KMS-11 (cell line): ENCODE measurements around the gene SLC11A1.

Source experiments
- H2AFZ ChIP-seq: fragments of 200-600 bp; sonication (generic); 2 replicates; pipeline ENCODE4 v1.6.1; 2016; ENCODE audit warnings: antibody characterized with exemption, mixed run types, low read depth
- H3K27ac ChIP-seq: fragments of 200-600 bp; sonication (generic); 2 replicates; pipeline ENCODE4 v1.6.1; 2016; ENCODE audit warnings: mild to moderate bottlenecking, mixed run types
- H3K27me3 ChIP-seq: fragments of 200-600 bp; sonication (generic); 2 replicates; pipeline ENCODE4 v1.6.1; 2017; ENCODE audit warnings: mild to moderate bottlenecking, low read depth, mixed run types, moderate library complexity; ENCODE audit not compliant: insufficient read depth
- H3K36me3 ChIP-seq: fragments of 200-600 bp; sonication (generic); 2 replicates; pipeline ENCODE4 v1.6.1; 2017; ENCODE audit warnings: mild to moderate bottlenecking, mixed run types; ENCODE audit not compliant: insufficient read depth
- H3K4me1 ChIP-seq: fragments of 200-600 bp; sonication (generic); 2 replicates; pipeline ENCODE4 v1.6.1; 2016; ENCODE audit warnings: mild to moderate bottlenecking, low read depth, mixed run types; ENCODE audit not compliant: poor library complexity, severe bottlenecking
- H3K4me2 ChIP-seq: fragments of 200-600 bp; sonication (generic); 2 replicates; pipeline ENCODE4 v1.7.0; 2016; ENCODE audit warnings: mild to moderate bottlenecking, mixed run types
- H3K4me3 ChIP-seq: fragments of 200-600 bp; sonication (generic); IDR thresholded peaks from 2 replicates; pipeline ENCODE4 v1.6.1; 2017; ENCODE audit warnings: low read depth, low read length, mixed read lengths; ENCODE audit not compliant: insufficient read depth
- H3K79me2 ChIP-seq: fragments of 200-600 bp; sonication (generic); 2 replicates; pipeline ENCODE4 v1.6.1; 2016; ENCODE audit warnings: low read depth, mixed run types; ENCODE audit not compliant: insufficient read depth
- H3K9ac ChIP-seq: fragments of 200-600 bp; sonication (generic); 2 replicates; pipeline ENCODE4 v1.6.1; 2016; ENCODE audit warnings: mild to moderate bottlenecking, mixed run types
- H4K20me1 ChIP-seq: fragments of 200-600 bp; sonication (generic); 2 replicates; pipeline ENCODE4 v1.6.1; 2016; ENCODE audit warnings: mild to moderate bottlenecking, mixed run types; ENCODE audit not compliant: insufficient read depth
- TF ChIP-seq, protein P1 (sequence below): fragments of 200-600 bp; sonication (generic); conservative IDR thresholded peaks from 2 replicates; pipeline ENCODE4 v1.6.1; 2017; ENCODE audit warnings: low read depth, mild to moderate bottlenecking, antibody characterized with exemption, low read length, moderate library complexity, mixed read lengths

SLC11A1 gene

DNA sequence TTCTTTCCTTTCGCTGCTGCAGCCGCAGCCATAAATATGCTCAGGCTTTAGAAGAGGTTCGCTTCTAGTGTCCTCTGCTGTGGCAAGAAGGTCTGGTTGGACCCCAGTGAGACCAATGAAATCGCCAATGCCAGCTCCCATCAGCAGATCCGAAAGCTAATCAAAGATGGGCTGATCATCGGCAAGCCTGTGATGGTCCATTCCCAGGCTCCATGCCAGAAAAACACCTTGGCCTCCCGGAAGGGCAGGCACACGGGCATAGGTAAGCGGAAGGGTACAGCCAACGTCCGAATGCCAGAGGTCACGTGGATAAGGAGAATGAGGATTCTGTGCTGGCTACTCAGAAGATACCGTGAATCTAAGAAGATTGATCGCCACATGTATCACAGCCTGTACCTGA lies 28.0 kb upstream of the SLC11A1 start:
- H2AFZ ChIP-seq, result no peak overlapping the region
- H3K27me3 ChIP-seq, result no peaks in the 10 kb centered on the region
- H3K4me1 ChIP-seq, result peaks cover 10% of the 10 kb centered on the region
- H4K20me1 ChIP-seq, result no peaks in the 10 kb centered on the region
- H3K4me2 ChIP-seq, result no peak overlapping the region
- TF ChIP-seq, protein P1, sequence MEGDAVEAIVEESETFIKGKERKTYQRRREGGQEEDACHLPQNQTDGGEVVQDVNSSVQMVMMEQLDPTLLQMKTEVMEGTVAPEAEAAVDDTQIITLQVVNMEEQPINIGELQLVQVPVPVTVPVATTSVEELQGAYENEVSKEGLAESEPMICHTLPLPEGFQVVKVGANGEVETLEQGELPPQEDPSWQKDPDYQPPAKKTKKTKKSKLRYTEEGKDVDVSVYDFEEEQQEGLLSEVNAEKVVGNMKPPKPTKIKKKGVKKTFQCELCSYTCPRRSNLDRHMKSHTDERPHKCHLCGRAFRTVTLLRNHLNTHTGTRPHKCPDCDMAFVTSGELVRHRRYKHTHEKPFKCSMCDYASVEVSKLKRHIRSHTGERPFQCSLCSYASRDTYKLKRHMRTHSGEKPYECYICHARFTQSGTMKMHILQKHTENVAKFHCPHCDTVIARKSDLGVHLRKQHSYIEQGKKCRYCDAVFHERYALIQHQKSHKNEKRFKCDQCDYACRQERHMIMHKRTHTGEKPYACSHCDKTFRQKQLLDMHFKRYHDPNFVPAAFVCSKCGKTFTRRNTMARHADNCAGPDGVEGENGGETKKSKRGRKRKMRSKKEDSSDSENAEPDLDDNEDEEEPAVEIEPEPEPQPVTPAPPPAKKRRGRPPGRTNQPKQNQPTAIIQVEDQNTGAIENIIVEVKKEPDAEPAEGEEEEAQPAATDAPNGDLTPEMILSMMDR, result no peak
- H3K36me3 ChIP-seq, result no peaks in the 10 kb centered on the region
- H3K4me3 ChIP-seq, result no peak overlapping the region
- H3K27ac ChIP-seq, result no peak overlapping the region
- no peaks in the 10 kb centered on the region for H3K79me2 ChIP-seq
- no peak overlapping the region for H3K9ac ChIP-seq

DNA sequence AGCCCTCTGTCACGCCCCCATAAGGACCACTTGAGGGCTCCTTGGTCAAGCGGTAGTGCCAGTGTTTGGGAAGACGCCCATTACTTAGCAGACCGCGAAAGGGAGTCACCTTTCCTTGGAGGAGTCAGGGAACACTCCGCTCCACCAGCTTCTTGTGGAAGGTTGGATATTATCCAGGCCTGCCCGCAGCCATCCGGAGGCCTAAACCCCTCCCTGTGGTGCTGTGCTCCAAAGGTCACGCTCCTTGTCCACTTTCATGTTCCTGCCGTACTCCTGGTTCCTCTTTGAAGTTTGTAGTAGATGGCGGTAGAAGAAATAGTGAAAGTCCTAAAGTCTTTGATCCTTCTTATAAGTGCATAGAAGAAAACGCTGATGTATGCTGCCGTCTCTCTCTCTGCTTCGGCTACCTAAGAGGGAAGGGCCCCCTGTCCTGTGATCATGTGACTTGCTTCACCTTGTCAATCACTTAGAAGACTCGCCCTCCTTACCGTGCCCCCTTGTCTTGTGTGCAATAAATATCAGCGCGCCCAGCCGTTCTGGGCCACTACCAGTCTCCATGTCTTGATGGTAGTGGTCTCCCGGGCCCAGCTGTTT lies 27.1 kb upstream of the SLC11A1 start:
- no peaks in the 10 kb centered on the region for H4K20me1 ChIP-seq
- H3K27me3 ChIP-seq, result no peaks in the 10 kb centered on the region
- no peak overlapping the region for H3K27ac ChIP-seq
- no peak overlapping the region for H3K9ac ChIP-seq
- H3K79me2 ChIP-seq, result no peaks in the 10 kb centered on the region
- no peak overlapping the region for H3K4me2 ChIP-seq
- H2AFZ ChIP-seq, result no peak overlapping the region
- peaks cover 19% of the 10 kb centered on the region for H3K4me1 ChIP-seq
- H3K4me3 ChIP-seq, result no peak overlapping the region
- no peaks in the 10 kb centered on the region for H3K36me3 ChIP-seq
- TF ChIP-seq, protein P1, result no peak

DNA sequence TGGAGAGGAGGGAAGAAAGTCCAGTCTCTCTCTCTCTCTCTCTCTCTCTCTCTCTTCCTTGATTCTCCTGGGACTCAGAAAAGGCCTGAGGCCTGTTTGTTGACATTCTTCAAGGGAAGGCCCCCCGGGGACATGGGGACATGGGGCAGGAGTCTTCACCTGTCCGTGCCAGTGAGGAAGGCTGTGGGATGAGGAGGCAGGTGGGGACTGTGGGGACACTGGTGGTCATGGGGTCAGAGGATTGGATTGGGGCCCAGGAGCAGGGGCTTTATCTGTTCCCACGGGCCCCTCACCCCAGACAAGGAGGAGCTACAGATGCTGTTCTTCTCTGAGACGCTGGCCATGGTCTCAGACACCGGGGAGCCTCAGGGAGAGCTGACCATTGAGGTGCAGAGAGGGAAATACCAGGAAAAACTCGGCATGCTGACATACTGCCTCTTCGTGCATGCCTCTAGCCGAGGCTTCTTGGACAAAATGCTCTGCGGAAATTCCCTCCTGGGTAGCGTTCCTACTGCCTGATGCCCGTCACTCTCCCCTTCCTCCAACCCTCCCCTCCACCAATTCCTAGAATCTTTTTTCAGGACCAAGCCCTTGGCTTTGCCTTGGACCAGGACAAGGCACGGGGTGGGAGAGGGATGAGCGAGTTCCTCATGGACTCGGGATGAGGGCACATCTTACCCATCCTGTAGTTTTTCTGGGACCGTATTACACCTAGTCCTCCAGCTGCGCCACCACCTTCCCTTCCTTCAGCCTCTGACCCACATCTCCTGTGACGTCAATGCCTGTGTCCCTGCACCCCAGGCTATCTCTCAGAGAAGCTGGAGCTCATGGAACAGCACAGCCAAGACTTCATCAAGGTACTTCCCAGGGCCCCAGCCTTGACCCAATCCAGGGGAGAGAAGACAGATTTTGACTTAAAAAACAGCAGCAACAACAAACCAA lies 24.6 kb upstream of the SLC11A1 start:
- Histone ChIP-seq H3K4me1 (peaks cover 20% of the 10 kb centered on the region), H4K20me1 (no peaks in the 10 kb centered on the region), H3K27me3 (no peaks in the 10 kb centered on the region), H3K79me2 (no peaks in the 10 kb centered on the region), H3K27ac (no peak overlapping the region), H3K4me3 (no peak overlapping the region), H3K9ac (no peak overlapping the region), H3K4me2 (no peak overlapping the region), H2AFZ (no peak overlapping the region), H3K36me3 (no peaks in the 10 kb centered on the region)
- TF ChIP-seq, protein P1, result no peak

DNA sequence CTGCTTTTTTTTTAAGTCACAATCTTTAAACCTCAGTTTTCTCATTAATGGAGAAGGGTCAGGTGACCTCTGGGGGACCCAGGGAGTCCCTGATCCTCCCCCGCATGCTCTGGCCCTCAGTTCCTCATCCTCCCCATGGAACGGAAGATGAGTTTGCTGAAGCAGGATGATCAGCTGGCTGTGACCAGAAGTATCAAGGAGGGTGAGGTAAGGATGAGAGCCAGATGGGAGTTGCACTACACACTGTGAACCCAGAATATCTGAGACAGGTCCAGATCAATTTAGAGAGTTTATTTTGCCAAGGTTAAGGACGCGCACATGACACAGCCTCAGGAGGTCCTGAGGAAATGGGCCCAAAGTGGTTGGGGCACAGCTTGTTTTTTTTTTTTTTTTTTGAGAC lies 21.6 kb upstream of the SLC11A1 start:
- no peak overlapping the region for H3K9ac ChIP-seq
- no peaks in the 10 kb centered on the region for H4K20me1 ChIP-seq
- TF ChIP-seq, protein P1, result no peak
- H2AFZ ChIP-seq, result no peak overlapping the region
- no peak overlapping the region for H3K4me2 ChIP-seq
- H3K36me3 ChIP-seq, result no peaks in the 10 kb centered on the region
- peaks cover 20% of the 10 kb centered on the region for H3K4me1 ChIP-seq
- H3K27ac ChIP-seq, result no peak overlapping the region
- H3K27me3 ChIP-seq, result no peaks in the 10 kb centered on the region
- H3K4me3 ChIP-seq, result no peak overlapping the region
- no peaks in the 10 kb centered on the region for H3K79me2 ChIP-seq
